Endothelial cell (in vitro differentiated cells): Measurements from ENCODE around the gene GPR39. TPM values are rescaled to one million over a fixed set of nuclear protein-coding genes. Genes with fewer than 3 reads are reported as not detected.
A peak's percentile ranks its signal among the peaks of the same experiment; 100 is the strongest.

Source experiments
- DNase-seq: peaks from one replicate; pipeline ENCODE4 v3.0.0; 2021; ENCODE audit warnings: low spot score
- H3K27ac Mint-ChIP-seq: one replicate; pipeline ENCODE4 v1.8.0; 2021; ENCODE audit warnings: mixed read lengths, inconsistent platforms; ENCODE audit not compliant: unreplicated experiment
- H3K27me3 Mint-ChIP-seq: one replicate; pipeline ENCODE4 v1.8.0; 2021; ENCODE audit warnings: mild to moderate bottlenecking, moderate library complexity, mixed read lengths, inconsistent platforms; ENCODE audit not compliant: unreplicated experiment
- H3K36me3 Mint-ChIP-seq: one replicate; pipeline ENCODE4 v1.8.0; 2021; ENCODE audit warnings: mild to moderate bottlenecking, low read depth, mixed read lengths, inconsistent platforms; ENCODE audit not compliant: unreplicated experiment
- H3K4me1 Mint-ChIP-seq: one replicate; pipeline ENCODE4 v1.8.0; 2021; ENCODE audit warnings: mild to moderate bottlenecking, mixed read lengths, inconsistent platforms; ENCODE audit not compliant: unreplicated experiment
- H3K4me3 Mint-ChIP-seq: one replicate; pipeline ENCODE4 v1.8.0; 2021; ENCODE audit warnings: mild to moderate bottlenecking, mixed read lengths, inconsistent platforms; ENCODE audit not compliant: unreplicated experiment
- H3K9me3 Mint-ChIP-seq: one replicate; pipeline ENCODE4 v1.8.0; 2021; ENCODE audit warnings: mixed read lengths, inconsistent platforms; ENCODE audit not compliant: unreplicated experiment
- total RNA-seq: library from RNA; stranded (reverse); fragmentation: NEBNext Ultra II Directional; extraction: Animal tissue kit (Norgen Biotek cat#: 25700); gene quantifications from one replicate; pipeline ENCODE4 v1.2.1, GENCODE V29; 2021; ENCODE audit not compliant: unreplicated experiment
- TF ChIP-seq, protein P1 (sequence below): fragments of 200-600 bp; sonication (generic); IDR thresholded peaks from one replicate; pipeline ENCODE4 v1.5.0; 2021; ENCODE audit warnings: antibody characterized with exemption; ENCODE audit not compliant: unreplicated experiment

The GPR39 gene
- total RNA-seq, 1 donor from 2014 or later, result 0.62 TPM

DNA sequence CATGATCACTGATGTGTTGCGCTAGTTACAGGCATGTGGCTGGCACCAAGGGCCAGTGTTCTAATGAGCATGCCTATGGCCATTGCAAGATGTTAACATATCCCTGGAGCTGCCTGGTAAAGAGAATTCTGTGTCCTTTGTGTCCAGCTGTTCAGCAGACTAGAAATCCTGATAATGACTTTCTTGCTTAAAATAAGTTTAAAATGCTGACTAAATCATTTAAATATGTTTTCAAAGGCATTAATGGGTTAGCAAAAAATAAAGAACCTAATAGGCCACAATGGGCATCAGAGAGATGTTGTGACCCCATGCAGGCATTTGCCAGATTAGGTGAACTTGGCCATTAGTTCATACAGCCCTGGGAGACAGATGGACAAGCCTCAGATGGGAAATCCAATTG is 67.5 kb downstream of the GPR39 start:
- Mint-ChIP-seq H3K9me3 (no peaks in the 10 kb centered on the region), H3K36me3 (no peaks in the 10 kb centered on the region), H3K27me3 (no peaks in the 10 kb centered on the region), H3K4me3 (no peak overlapping the region), H3K27ac (no peak overlapping the region), H3K4me1 (no peaks in the 10 kb centered on the region)
- TF ChIP-seq, protein P1, sequence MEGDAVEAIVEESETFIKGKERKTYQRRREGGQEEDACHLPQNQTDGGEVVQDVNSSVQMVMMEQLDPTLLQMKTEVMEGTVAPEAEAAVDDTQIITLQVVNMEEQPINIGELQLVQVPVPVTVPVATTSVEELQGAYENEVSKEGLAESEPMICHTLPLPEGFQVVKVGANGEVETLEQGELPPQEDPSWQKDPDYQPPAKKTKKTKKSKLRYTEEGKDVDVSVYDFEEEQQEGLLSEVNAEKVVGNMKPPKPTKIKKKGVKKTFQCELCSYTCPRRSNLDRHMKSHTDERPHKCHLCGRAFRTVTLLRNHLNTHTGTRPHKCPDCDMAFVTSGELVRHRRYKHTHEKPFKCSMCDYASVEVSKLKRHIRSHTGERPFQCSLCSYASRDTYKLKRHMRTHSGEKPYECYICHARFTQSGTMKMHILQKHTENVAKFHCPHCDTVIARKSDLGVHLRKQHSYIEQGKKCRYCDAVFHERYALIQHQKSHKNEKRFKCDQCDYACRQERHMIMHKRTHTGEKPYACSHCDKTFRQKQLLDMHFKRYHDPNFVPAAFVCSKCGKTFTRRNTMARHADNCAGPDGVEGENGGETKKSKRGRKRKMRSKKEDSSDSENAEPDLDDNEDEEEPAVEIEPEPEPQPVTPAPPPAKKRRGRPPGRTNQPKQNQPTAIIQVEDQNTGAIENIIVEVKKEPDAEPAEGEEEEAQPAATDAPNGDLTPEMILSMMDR, result no peak
- no peak for DNase-seq

DNA sequence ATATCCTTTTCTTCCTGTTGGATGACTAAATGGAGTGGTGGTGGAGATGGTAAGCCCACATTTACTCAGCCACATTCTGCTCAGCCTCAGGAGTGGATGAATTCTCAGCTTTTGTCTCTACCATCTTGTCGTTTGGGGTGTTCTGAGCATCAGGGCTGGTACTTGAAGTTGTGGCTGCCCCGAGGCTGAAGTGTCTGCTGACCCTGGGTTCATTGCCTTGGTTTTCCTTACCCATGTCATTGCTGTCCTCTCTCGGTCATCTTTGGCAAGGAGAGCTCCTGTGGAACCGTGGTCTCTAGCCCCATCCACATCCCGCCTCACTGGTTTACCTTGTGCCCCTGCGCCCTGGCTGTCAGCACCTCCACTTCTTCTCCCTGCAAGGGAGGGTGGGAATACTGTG is 71.9 kb downstream of the GPR39 start:
- Mint-ChIP-seq H3K27me3 (no peaks in the 10 kb centered on the region), H3K27ac (no peak overlapping the region), H3K36me3 (no peaks in the 10 kb centered on the region), H3K4me3 (no peak overlapping the region), H3K4me1 (no peaks in the 10 kb centered on the region), H3K9me3 (no peaks in the 10 kb centered on the region)
- TF ChIP-seq, protein P1, result no peak
- no peak for DNase-seq

DNA sequence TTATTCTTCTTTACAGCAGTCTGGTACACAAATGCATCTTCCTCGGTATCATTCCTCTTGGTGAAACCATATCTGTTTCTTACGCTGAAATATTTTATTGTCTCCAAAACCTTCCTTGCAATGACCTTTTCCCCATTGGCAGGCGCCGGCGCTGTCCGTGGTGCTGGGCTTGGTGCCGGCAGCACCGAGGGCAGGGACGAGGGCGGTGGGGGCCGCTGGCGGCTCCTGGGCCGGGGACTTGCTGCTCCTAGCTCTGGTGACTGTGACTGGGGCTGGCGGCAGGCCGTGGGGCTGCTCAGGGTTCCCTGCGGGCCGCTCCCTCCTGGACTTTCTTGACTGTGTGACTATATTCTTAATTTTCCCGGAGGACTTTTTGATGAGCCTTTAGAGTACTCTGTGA is 72.5 kb downstream of the GPR39 start:
- H3K27me3 Mint-ChIP-seq, result no peaks in the 10 kb centered on the region
- peak; percentile 70 for DNase-seq
- TF ChIP-seq, protein P1, result no peak
- no peak overlapping the region for H3K27ac Mint-ChIP-seq
- no peak overlapping the region for H3K4me3 Mint-ChIP-seq
- no peaks in the 10 kb centered on the region for H3K36me3 Mint-ChIP-seq
- H3K4me1 Mint-ChIP-seq, result no peaks in the 10 kb centered on the region
- H3K9me3 Mint-ChIP-seq, result no peaks in the 10 kb centered on the region

DNA sequence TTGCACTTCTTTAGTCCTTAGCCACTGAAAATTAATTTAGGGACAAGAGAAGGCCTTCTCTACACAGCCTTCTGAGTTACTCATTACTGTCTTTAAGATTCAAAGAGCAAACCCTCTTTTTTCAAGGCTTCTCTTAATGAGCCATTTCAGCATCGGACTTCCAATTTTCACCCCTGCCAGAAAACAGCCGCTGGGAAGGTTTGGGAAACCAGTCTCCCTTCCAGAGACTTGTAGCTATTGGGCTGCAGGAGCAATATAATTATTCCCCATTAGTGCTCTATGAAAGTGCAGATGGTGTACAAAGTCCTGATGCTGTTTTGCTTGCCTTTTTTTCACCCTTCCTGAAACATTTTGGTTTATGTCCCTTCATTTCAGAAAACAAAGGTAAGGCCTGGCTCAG is 79.3 kb downstream of the GPR39 start:
- H3K4me3 Mint-ChIP-seq, result no peak overlapping the region
- no peak overlapping the region for H3K27ac Mint-ChIP-seq
- no peaks in the 10 kb centered on the region for H3K9me3 Mint-ChIP-seq
- TF ChIP-seq, protein P1, result no peak
- no peak for DNase-seq
- no peaks in the 10 kb centered on the region for H3K36me3 Mint-ChIP-seq
- H3K27me3 Mint-ChIP-seq, result no peaks in the 10 kb centered on the region
- H3K4me1 Mint-ChIP-seq, result no peaks in the 10 kb centered on the region

DNA sequence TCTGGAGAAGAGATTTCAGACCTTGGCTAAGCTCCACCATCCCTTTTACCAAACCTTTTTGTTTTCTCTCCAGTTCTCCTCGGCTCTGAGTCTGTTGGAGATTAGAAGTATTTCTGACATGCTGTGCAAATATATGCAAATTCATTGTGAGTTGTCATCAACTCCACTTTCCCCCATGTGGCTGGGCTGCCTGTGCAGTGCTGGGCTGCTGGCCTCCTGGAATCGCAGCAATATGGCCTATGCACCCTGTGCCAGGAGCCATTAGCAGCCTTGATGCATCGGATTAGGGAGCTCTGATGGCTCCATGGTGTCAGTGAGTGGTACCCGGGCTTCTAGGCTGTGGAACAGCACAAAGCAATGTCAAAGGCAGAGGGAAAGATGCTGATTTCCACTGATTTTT is 80.0 kb downstream of the GPR39 start:
- H3K27me3 Mint-ChIP-seq, result no peaks in the 10 kb centered on the region
- DNase-seq, result no peak
- TF ChIP-seq, protein P1, result no peak
- no peaks in the 10 kb centered on the region for H3K36me3 Mint-ChIP-seq
- H3K4me3 Mint-ChIP-seq, result no peak overlapping the region
- H3K9me3 Mint-ChIP-seq, result no peaks in the 10 kb centered on the region
- H3K4me1 Mint-ChIP-seq, result no peaks in the 10 kb centered on the region
- no peak overlapping the region for H3K27ac Mint-ChIP-seq
